GM21423 (cell line): Measurements from ENCODE around the gene ARHGAP22.

Source experiments
- ATAC-seq: cut with Tn5 transposase; IDR thresholded peaks from one replicate; pipeline ENCODE4 v1.9.1; 2021; ENCODE audit warnings: mild to moderate bottlenecking, moderate library complexity; ENCODE audit not compliant: unreplicated experiment

The ARHGAP22 gene

DNA sequence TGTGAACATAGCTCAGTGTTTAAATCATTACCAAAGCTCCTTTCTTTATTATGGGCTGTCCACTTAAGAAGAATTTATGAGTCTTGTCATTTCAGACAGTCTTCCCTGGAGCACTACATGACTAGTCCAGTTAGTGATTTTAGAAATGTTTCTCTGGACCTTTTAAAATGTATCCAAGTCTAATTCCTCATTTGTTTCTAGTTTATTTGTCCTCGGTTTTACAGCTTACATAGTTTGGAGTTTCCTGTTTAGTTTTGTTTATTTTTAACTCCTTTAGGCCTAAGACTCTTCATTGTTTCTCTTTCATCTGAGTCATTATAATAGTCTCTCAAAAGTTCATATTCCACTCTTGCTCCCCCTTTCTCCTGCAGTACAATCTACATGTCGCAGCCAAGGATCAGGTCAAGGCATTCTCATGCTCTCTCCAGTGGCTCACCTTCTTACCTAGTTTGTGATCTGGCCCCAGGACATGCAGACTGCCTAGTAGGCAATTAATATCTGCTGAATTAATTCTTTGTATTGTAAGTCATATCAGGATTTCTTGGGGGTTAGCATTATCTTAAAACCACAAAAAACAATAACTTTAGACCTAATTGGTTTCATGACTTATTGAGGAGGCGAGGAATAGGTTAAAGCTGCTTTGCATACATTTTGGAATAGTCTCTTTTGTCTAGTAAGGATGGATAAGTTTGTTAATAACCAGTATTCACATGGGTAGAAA lies 204.6 kb downstream of the ARHGAP22 start:
- ATAC-seq: no peak

DNA sequence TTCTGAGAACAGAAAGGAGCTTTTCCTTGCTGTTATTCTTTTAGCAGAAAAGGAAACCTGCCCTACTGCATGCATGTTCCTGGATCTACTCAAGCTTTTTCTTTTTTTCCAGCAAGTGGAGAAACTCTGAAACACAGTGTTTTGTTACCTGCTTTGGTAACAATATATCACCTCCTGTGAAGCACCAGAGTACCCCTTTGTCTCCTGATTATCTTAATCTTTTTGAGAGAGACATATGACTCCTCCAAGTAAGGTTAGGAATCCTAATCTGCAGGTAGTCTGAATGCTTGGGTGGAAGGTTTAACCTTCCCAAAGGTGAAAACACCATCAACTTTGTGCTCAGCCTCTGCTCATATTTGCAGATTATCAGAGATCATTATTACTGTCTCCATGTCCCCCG lies 205.3 kb downstream of the ARHGAP22 start:
- ATAC-seq: no peak

DNA sequence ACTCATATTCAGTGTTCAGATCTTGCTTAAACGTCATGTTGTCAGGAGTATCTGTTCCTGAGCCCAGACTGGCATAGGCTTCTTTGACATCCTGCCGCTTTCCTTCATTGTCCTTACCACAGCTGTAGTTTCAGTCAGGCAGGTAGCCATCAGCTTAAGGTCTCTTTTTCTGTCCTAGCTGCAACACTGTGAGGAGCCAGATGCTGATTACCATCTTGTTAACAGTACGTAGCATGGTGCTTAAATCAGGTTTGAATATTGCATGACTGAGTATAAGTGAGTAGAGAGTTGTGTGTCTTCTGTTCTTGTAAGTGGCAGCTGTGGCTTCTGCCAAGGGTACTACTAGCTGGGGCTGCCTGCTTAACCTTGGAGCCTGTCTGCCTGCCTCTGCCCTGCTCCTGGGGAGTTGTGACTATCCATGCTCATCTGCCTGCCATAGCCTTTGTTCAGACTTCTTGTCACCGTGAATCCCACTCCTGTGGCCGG lies 205.8 kb downstream of the ARHGAP22 start:
- ATAC-seq: no peak

DNA sequence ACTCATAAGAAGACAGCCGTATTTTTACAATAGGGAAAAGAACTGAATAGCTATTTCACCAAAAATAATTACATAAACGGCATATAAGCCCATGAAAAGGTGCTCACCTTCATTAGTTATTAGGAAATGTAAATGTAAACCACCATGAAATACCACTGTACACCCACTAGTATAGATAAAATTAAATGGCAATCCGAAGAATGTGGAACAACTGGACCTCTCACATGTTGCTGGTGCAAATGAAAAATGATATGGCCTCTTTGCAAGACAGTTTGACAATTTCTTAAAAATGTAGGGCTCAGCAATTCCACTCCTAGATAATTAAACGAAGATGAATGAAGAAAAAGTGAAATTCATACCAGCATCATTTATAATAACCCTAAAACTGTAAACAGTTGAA lies 206.6 kb downstream of the ARHGAP22 start:
- ATAC-seq: no peak
